Psoas muscle (tissue), 8 donors: ENCODE results near the gene RBM14. TPM values are rescaled to one million over a fixed set of nuclear protein-coding genes. Genes with fewer than 3 reads are reported as not detected.
"Not testable (repeated sequence)": the region's sequence is repeated elsewhere in the genome, so short reads cannot be mapped to it uniquely, and the experiment has no call there.

Experiments
- ATAC-seq, 4 donors: fragments of 200-7000 bp; cut with Tn5 transposase; one replicate each; pipeline ENCODE4 v1.9.1; 2020; ENCODE audit warnings: moderate library complexity in 3 of 4, mild to moderate bottlenecking in 2 of 4
- DNase-seq, 2 donors: peaks; one replicate each; pipeline ENCODE4 v3.0.0-alpha.2; 2020
- H3K27ac ChIP-seq: fragments of 200-600 bp; one replicate; pipeline ENCODE4 v1.8.0; 2022
- H3K27me3 ChIP-seq, 3 donors: fragments of 200-600 bp in 1 of 3; one replicate each; pipeline versions ENCODE4 v1.6.1 to v1.8.0; 2013 to 2022; ENCODE audit warnings: low read length in 2 of 3, mild to moderate bottlenecking in 2 of 3, moderate library complexity in 1 of 3; ENCODE audit not compliant: insufficient read depth in 3 of 3
- H3K36me3 ChIP-seq, 2 donors: fragments of 200-600 bp in 1 of 2; one replicate each; pipeline versions ENCODE4 v1.6.1 to v1.8.0; 2013 to 2022; ENCODE audit warnings: low read depth in 1 of 2, mild to moderate bottlenecking in 1 of 2, moderate library complexity in 1 of 2; ENCODE audit not compliant: insufficient read depth in 1 of 2
- H3K4me1 ChIP-seq: fragments of 200-600 bp; one replicate; pipeline ENCODE4 v1.8.0; 2022
- H3K4me3 ChIP-seq: fragments of 200-600 bp; one replicate; pipeline ENCODE4 v1.8.0; 2022; ENCODE audit warnings: mild to moderate bottlenecking
- H3K9me3 ChIP-seq: fragments of 200-600 bp; one replicate; pipeline ENCODE4 v1.8.0; 2022
- WGBS, 3 donors: extraction: QIAGEN DNeasy Blood & Tissue Kit; methylation state at CpG; one replicate each; pipeline versions ENCODE4 v1.1.6 to v1.1.7; 2013; 5-methylcytosine and 5-hydroxymethylcytosine counted together
- intact Hi-C, 2 donors: fragments of 100-400 bp; cut with DNase I; formaldehyde crosslinking; loops; one replicate each; pipeline versions ENCODE4 v1.11.0 to v1.14.2; 2022
- polyA plus RNA-seq, 3 donors: library from polyadenylated mRNA; stranded (reverse); fragments of 200-250 nt; gene quantifications; one replicate each; pipeline ENCODE4 v1.2.3, GENCODE V29; 2013
- total RNA-seq, 4 donors: library from RNA; stranded (reverse); fragmentation: NEBNext Ultra II Directional in 2 of 4; extraction: Animal tissue kit (Norgen Biotek cat#: 25700) in 2 of 4; gene quantifications; one replicate each; pipeline versions ENCODE4 v1.2.1 to v1.2.4, GENCODE V29; 2021 to 2023
- TF ChIP-seq, protein P1 (sequence below): fragments of 200-600 bp; IDR thresholded peaks from one replicate; pipeline ENCODE4 v1.8.0; 2022; ENCODE audit warnings: antibody characterized with exemption
- donor health status: healthy with polysubstance abuse.
- donor health status: DM: no; HTN: no; CAD: no; lungs with moderate emphysema.
- donor health status: Bipolar disorder and iron deficiency.
- donor health status: healthy.
- donor health status: DM: yes; HTN: yes; CAD: no.
- donor health status: DM: no; HTN: no; CAD: no.
- donor health status: DM: no; HTN: no; CAD: no.
- donor health status: DM: yes; HTN: yes; CAD: no.

The RBM14 gene
- total and polyA plus RNA-seq, 7 donors = 15.0 to 39.3 (median 22.6) TPM

- 2% methylated on average over 27 of the region's 27 CpGs for WGBS, 3 donors
- peak overlapping the region; percentile 91 for H3K27ac ChIP-seq
- H3K36me3 ChIP-seq = peaks cover 13 to 51% of the 10 kb centered on the region in 2 donors
- H3K4me3 ChIP-seq = peak overlapping the region; percentile 87
- no peaks in the 10 kb centered on the region for H3K27me3 ChIP-seq
- no peak for DNase-seq
- TF ChIP-seq, protein P1, sequence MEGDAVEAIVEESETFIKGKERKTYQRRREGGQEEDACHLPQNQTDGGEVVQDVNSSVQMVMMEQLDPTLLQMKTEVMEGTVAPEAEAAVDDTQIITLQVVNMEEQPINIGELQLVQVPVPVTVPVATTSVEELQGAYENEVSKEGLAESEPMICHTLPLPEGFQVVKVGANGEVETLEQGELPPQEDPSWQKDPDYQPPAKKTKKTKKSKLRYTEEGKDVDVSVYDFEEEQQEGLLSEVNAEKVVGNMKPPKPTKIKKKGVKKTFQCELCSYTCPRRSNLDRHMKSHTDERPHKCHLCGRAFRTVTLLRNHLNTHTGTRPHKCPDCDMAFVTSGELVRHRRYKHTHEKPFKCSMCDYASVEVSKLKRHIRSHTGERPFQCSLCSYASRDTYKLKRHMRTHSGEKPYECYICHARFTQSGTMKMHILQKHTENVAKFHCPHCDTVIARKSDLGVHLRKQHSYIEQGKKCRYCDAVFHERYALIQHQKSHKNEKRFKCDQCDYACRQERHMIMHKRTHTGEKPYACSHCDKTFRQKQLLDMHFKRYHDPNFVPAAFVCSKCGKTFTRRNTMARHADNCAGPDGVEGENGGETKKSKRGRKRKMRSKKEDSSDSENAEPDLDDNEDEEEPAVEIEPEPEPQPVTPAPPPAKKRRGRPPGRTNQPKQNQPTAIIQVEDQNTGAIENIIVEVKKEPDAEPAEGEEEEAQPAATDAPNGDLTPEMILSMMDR = no peak
- ATAC-seq = peak; percentile 1 to 10 (median 3)
- intact Hi-C loops = no loop called here
- no peaks in the 10 kb centered on the region for H3K9me3 ChIP-seq
- peaks cover 54% of the 10 kb centered on the region for H3K4me1 ChIP-seq
Observed at GRCh38 chr11:66639066-66639813, 22.8 kb downstream of the RBM14 start.

DNA sequence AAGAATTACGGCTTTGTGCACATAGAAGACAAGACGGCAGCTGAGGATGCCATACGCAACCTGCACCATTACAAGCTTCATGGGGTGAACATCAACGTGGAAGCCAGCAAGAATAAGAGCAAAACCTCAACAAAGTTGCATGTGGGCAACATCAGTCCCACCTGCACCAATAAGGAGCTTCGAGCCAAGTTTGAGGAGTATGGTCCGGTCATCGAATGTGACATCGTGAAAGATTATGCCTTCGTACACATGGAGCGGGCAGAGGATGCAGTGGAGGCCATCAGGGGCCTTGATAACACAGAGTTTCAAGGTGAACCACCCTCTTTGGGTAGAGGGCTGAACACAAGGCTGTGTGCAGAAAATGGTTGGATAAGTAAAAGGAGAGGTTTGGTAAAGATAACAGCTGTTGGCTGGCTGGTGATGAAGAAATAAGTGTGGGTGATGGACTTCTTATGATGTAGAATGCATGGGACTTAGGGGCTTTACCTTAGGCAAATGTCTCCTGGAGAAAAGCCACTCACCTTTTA is 23.4 kb downstream of the RBM14 start:
- not testable (repeated sequence) for H3K9me3 ChIP-seq, ATAC-seq, DNase-seq, H3K27me3 ChIP-seq
- Histone ChIP-seq H3K4me1 (peaks cover 61% of the 10 kb centered on the region), H3K4me3 (peak overlapping the region; percentile 87), H3K36me3 (peaks cover 15 to 51% of the 10 kb centered on the region in 2 donors), H3K27ac (peak overlapping the region; percentile 48)
- WGBS, 3 donors = 45 to 63% (median 46%) methylated on average over 8 to 9 of the region's 10 CpGs
- intact Hi-C loops = loop anchor here (5.0 kb wide), 1 partner anchor 37 kb away; the partner anchor contains the start of gene RBM4B (in 2 of the 2)

GRCh38 chr11:66641834-66642233 is 25.4 kb downstream of the RBM14 start:
- peak overlapping the region; percentile 87 for H3K4me3 ChIP-seq

DNA sequence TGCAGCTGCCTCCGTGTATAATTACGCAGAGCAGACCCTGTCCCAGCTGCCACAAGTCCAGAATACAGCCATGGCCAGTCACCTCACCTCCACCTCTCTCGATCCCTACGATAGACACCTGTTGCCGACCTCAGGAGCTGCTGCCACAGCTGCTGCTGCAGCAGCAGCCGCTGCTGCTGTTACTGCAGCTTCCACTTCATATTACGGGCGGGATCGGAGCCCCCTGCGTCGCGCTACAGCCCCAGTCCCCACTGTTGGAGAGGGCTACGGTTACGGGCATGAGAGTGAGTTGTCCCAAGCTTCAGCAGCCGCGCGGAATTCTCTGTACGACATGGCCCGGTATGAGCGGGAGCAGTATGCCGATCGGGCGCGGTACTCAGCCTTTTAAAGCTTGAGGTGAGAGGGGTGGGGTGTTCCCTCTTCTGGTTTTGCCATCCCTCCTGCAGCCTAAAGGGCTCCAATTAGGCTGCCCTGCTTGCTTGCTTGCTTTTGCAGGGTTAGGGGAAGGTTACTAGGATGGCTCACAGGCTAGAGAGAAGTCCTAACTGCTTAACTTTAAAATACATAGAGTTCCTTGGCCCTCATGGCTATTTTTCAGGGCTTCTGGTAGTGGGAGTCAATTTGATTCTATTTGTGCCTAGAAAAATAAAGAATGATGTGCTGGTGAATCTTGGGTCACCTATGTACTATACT is 27.5 kb downstream of the RBM14 start:
- no peaks in the 10 kb centered on the region for H3K27me3 ChIP-seq
- H3K4me3 ChIP-seq = peak overlapping the region; percentile 87
- H3K27ac ChIP-seq = no peak overlapping the region
- peaks cover 71% of the 10 kb centered on the region for H3K4me1 ChIP-seq
- 64 to 79% (median 68%) methylated on average over 24 of the region's 24 CpGs for WGBS, 3 donors
- ATAC-seq (peak in 1 of 4 donors; percentile 48), DNase-seq (no peak)
- H3K36me3 ChIP-seq = peaks cover 26 to 90% of the 10 kb centered on the region in 2 donors
- TF ChIP-seq, protein P1 = no peak
- no peaks in the 10 kb centered on the region for H3K9me3 ChIP-seq
- intact Hi-C loops = loop anchor here (5.0 kb wide), 1 partner anchor 33 kb away; the partner anchor contains the start of gene RBM4B (in 2 of the 2)

More at GRCh38 chr11:66641834-66642233, 25.4 kb downstream of the RBM14 start:
- Histone ChIP-seq H3K27me3 (no peaks in the 10 kb centered on the region), H3K27ac (peak overlapping the region; percentile 48), H3K36me3 (peaks cover 23 to 71% of the 10 kb centered on the region in 2 donors), H3K4me1 (peaks cover 74% of the 10 kb centered on the region), H3K9me3 (no peaks in the 10 kb centered on the region)
- ATAC-seq (no peak), DNase-seq (no peak)
- WGBS, 3 donors = 16 to 25% (median 18%) methylated on average over 3 of the region's 3 CpGs
- intact Hi-C loops = loop anchor here (1.0 to 5.0 kb wide), 2 partner anchors 11 to 35 kb away; partner anchors contain the start of gene RBM4B (in 2 of the 2)
- TF ChIP-seq, protein P1 = no peak

DNA sequence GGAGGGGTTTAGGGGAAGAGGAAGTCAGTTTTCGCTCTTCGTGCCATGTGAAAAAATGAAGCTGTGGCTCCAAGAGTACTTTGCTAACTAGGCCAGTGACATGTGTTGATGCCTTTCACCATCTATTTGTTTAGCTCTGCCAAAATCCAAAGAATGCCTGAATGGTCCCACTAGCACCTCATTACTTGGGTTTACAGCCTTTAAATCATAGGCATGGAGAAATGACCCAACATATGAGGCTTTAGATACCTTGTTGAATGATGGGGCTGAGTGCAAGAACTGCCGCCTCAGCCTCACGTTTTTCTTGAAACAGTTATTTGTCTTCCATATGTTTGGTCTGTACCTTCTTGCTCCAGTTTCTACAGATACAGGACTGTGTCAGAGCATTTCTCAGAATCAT is 30.4 kb downstream of the RBM14 start:
- H3K9me3 ChIP-seq = no peaks in the 10 kb centered on the region
- H3K4me3 ChIP-seq = no peak overlapping the region
- no peak overlapping the region for H3K27ac ChIP-seq
- intact Hi-C loops = no loop called here
- DNase-seq (no peak), ATAC-seq (no peak)
- WGBS, 3 donors = 56 to 68% (median 58%) methylated on average over 4 of the region's 4 CpGs
- H3K4me1 ChIP-seq = peaks cover 50% of the 10 kb centered on the region
- peaks cover 15 to 82% of the 10 kb centered on the region in 2 donors for H3K36me3 ChIP-seq
- H3K27me3 ChIP-seq = no peaks in the 10 kb centered on the region
- TF ChIP-seq, protein P1 = no peak
